ENCODE data around the gene SLC6A1.

Gene SLC6A1

DNA sequence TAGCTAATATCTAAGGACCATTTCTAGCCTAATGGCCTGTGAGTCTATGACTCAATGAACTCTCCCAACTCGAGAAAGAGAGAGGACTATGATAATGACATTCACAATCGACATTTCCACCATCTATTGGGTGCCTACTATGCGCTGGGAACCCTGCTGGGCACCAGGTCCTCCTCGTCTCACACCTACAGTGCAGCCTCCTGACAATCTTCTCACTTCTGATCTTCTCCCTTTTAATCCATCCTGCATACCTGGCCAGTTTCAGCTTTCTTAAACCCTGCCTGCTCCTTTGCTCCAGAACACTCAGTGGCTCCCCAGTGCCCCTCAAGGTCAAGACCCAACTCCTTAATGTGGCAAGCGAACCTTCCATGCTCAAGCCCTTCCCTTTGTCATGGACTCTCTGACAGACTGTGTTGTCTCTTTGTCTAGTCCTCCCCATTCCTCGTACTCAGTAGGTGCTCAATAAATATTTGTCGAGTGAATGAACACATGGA lies 3.5 kb upstream of the SLC6A1 start:
- peaks cover 0 to 15% (median 8%) of the 10 kb centered on the region in 5 donors for H3K4me1 ChIP-seq (ENCODE audit: control insufficient read depth in 5 of 5, insufficient read depth in 5 of 5, low read length in 5 of 5)
- peaks cover 19 to 32% (median 25%) of the 10 kb centered on the region in 5 donors for H3K27me3 ChIP-seq (ENCODE audit: control insufficient read depth in 5 of 5, insufficient read depth in 4 of 5, low read length in 5 of 5)
- no peak overlapping the region for H3K4me3 ChIP-seq (ENCODE audit: low read depth in 1 of 5, low read length in 5 of 5)
- no peak overlapping the region for H3K9ac ChIP-seq (ENCODE audit: low read length in 5 of 5)
- H3K9me3 ChIP-seq (ENCODE audit: control insufficient read depth in 5 of 5, low read length in 5 of 5): no peaks in the 10 kb centered on the region
- no peak overlapping the region for H3K27ac ChIP-seq (ENCODE audit: low read depth, low read length)
- H3K36me3 ChIP-seq (ENCODE audit: control insufficient read depth in 5 of 5, insufficient read depth in 5 of 5, low read length in 5 of 5): no peaks in the 10 kb centered on the region

DNA sequence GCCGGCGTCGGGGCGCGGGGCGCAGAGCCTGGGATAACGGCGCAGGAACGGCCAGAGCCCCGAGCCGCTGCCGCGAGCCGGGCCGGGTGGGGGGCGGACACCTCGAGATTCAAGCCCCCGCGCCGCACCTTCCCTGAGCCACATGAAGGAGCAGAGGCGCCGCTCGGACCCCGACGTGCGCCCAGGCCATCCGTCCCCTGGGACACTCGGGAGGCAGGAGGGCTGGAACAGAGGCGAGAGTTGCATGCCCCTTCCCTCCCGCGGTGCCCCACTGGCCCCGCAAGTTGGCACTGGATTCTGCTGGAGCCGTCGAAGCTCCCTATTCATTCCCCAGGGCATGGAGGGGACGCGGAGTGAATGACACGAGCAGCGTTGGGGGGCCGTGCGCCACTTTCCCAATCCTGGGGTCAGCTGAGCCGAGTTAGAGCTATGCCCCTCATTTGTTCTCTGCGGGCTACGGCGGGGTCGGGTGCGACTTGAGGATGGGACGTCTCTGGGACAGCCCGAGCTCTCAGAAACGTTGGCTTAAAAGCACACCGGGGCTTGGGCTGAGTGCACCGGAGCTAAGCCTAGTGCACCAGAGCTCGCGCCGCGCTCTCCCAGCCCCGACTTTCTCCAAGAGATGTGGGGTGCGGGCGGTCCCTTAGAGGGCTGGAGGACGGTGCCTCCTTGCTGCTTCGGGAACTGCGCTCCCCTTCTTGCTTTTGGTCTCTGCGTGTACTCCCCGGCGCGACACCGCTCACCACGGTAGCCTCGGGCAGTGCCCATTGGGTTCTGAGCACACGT lies 588 bp downstream of the SLC6A1 start:
- Histone ChIP-seq H3K27ac (ENCODE audit: low read depth, low read length) (no peak overlapping the region), H3K4me3 (ENCODE audit: low read depth in 1 of 5, low read length in 5 of 5) (peak overlapping the region in 3 of 5 donors; percentile 6 to 36 (median 6)), H3K36me3 (ENCODE audit: control insufficient read depth in 5 of 5, insufficient read depth in 5 of 5, low read length in 5 of 5) (no peaks in the 10 kb centered on the region), H3K9ac (ENCODE audit: low read length in 5 of 5) (no peak overlapping the region), H3K9me3 (ENCODE audit: control insufficient read depth in 5 of 5, low read length in 5 of 5) (no peaks in the 10 kb centered on the region), H3K27me3 (ENCODE audit: control insufficient read depth in 5 of 5, insufficient read depth in 4 of 5, low read length in 5 of 5) (peaks cover 29 to 59% (median 50%) of the 10 kb centered on the region in 5 donors), H3K4me1 (ENCODE audit: control insufficient read depth in 5 of 5, insufficient read depth in 5 of 5, low read length in 5 of 5) (peaks cover 0 to 15% (median 8%) of the 10 kb centered on the region in 5 donors)

DNA sequence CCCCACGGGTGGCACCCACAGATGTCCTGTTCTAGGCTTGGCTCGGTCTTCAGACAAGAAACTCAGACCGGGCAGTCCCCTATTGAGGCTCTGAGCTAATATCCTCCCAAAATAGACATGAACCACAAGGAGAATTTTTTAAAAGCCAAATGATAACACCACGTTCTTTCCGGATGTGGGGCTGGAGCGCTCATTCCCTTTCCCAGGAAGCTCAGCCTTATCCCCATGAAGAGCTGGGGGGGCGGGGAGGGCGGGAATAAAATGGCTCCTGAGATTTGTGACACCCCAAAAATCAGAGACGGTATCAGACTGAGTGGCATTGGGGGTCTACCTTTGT lies 1.1 kb downstream of the SLC6A1 start:
- H3K27ac ChIP-seq (ENCODE audit: low read depth, low read length): no peak overlapping the region
- H3K9me3 ChIP-seq (ENCODE audit: control insufficient read depth in 5 of 5, low read length in 5 of 5): no peaks in the 10 kb centered on the region
- no peaks in the 10 kb centered on the region for H3K36me3 ChIP-seq (ENCODE audit: control insufficient read depth in 5 of 5, insufficient read depth in 5 of 5, low read length in 5 of 5)
- H3K9ac ChIP-seq (ENCODE audit: low read length in 5 of 5): no peak overlapping the region
- H3K4me1 ChIP-seq (ENCODE audit: control insufficient read depth in 5 of 5, insufficient read depth in 5 of 5, low read length in 5 of 5): peaks cover 0 to 15% (median 8%) of the 10 kb centered on the region in 5 donors
- peaks cover 29 to 64% (median 52%) of the 10 kb centered on the region in 5 donors for H3K27me3 ChIP-seq (ENCODE audit: control insufficient read depth in 5 of 5, insufficient read depth in 4 of 5, low read length in 5 of 5)
- H3K4me3 ChIP-seq (ENCODE audit: low read depth in 1 of 5, low read length in 5 of 5): peak overlapping the region in 1 of 5 donors; percentile 36

- Histone ChIP-seq H3K27ac (ENCODE audit: low read depth, low read length) (no peak overlapping the region), H3K27me3 (ENCODE audit: control insufficient read depth in 5 of 5, insufficient read depth in 4 of 5, low read length in 5 of 5) (peaks cover 29 to 66% (median 49%) of the 10 kb centered on the region in 5 donors), H3K9ac (ENCODE audit: low read length in 5 of 5) (no peak overlapping the region), H3K4me1 (ENCODE audit: control insufficient read depth in 5 of 5, insufficient read depth in 5 of 5, low read length in 5 of 5) (peaks cover 0 to 15% (median 8%) of the 10 kb centered on the region in 5 donors), H3K4me3 (ENCODE audit: low read depth in 1 of 5, low read length in 5 of 5) (no peak overlapping the region), H3K9me3 (ENCODE audit: control insufficient read depth in 5 of 5, low read length in 5 of 5) (no peaks in the 10 kb centered on the region), H3K36me3 (ENCODE audit: control insufficient read depth in 5 of 5, insufficient read depth in 5 of 5, low read length in 5 of 5) (no peaks in the 10 kb centered on the region)
Observed at GRCh38 chr3:10994306-10994705, 1.8 kb downstream of the SLC6A1 start.

DNA sequence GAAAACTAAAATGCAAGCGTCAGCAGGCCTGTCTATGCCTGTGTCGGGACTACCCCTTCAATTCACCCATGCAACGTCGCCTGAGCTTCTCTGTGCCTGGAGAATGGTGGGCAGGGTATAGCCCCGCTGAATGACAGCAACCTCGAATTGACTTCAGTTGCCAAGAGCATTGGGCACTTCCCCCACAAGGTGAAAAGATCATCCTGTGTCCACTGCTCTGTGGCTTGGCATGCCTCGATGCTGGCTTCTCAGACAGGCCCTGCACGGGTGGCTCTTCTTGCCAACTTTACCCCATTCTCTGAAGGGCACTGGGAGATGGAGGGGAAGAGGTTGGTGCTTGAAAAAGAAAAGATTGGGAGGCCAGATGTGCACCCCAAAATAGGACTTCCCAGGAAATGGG lies 3.3 kb downstream of the SLC6A1 start:
- H3K9ac ChIP-seq (ENCODE audit: low read length in 5 of 5): no peak overlapping the region
- H3K4me3 ChIP-seq (ENCODE audit: low read depth in 1 of 5, low read length in 5 of 5): no peak overlapping the region
- H3K4me1 ChIP-seq (ENCODE audit: control insufficient read depth in 5 of 5, insufficient read depth in 5 of 5, low read length in 5 of 5): peaks cover 0 to 15% (median 8%) of the 10 kb centered on the region in 5 donors
- H3K27me3 ChIP-seq (ENCODE audit: control insufficient read depth in 5 of 5, insufficient read depth in 4 of 5, low read length in 5 of 5): peaks cover 31 to 73% (median 54%) of the 10 kb centered on the region in 5 donors
- H3K36me3 ChIP-seq (ENCODE audit: control insufficient read depth in 5 of 5, insufficient read depth in 5 of 5, low read length in 5 of 5): no peaks in the 10 kb centered on the region
- H3K9me3 ChIP-seq (ENCODE audit: control insufficient read depth in 5 of 5, low read length in 5 of 5): no peaks in the 10 kb centered on the region
- no peak overlapping the region for H3K27ac ChIP-seq (ENCODE audit: low read depth, low read length)

GRCh38 chr3:10996345-10997013 lies 3.9 kb downstream of the SLC6A1 start:
- no peaks in the 10 kb centered on the region for H3K36me3 ChIP-seq (ENCODE audit: control insufficient read depth in 5 of 5, insufficient read depth in 5 of 5, low read length in 5 of 5)
- H3K27ac ChIP-seq (ENCODE audit: low read depth, low read length): no peak overlapping the region
- H3K27me3 ChIP-seq (ENCODE audit: control insufficient read depth in 5 of 5, insufficient read depth in 4 of 5, low read length in 5 of 5): peaks cover 32 to 75% (median 55%) of the 10 kb centered on the region in 5 donors
- H3K4me3 ChIP-seq (ENCODE audit: low read depth in 1 of 5, low read length in 5 of 5): no peak overlapping the region
- H3K4me1 ChIP-seq (ENCODE audit: control insufficient read depth in 5 of 5, insufficient read depth in 5 of 5, low read length in 5 of 5): peaks cover 0 to 15% (median 8%) of the 10 kb centered on the region in 5 donors
- H3K9me3 ChIP-seq (ENCODE audit: control insufficient read depth in 5 of 5, low read length in 5 of 5): no peaks in the 10 kb centered on the region
- no peak overlapping the region for H3K9ac ChIP-seq (ENCODE audit: low read length in 5 of 5)

DNA sequence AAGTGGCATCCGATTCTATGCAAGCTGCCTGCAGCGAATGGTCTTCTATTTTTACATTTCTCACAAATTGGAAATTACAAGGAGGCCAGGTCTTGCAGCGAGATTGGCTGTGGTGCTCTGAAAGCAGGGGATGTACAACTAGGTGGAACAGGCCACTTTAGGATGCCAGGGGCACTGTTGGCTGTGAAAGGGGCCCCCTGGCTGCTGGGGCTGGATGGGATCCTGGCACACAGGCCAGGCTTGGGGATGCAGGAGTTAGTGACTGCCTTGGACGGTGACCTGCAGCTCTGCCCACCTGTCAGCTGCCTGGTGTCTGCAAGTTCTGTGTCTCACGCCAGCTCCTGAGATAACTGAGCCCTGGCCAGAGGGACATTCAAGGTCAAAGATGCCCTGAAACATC lies 4.6 kb downstream of the SLC6A1 start:
- Histone ChIP-seq H3K4me1 (ENCODE audit: control insufficient read depth in 5 of 5, insufficient read depth in 5 of 5, low read length in 5 of 5) (peaks cover 0 to 9% (median 5%) of the 10 kb centered on the region in 5 donors), H3K27ac (ENCODE audit: low read depth, low read length) (no peak overlapping the region), H3K9ac (ENCODE audit: low read length in 5 of 5) (no peak overlapping the region), H3K9me3 (ENCODE audit: control insufficient read depth in 5 of 5, low read length in 5 of 5) (no peaks in the 10 kb centered on the region), H3K4me3 (ENCODE audit: low read depth in 1 of 5, low read length in 5 of 5) (no peak overlapping the region), H3K36me3 (ENCODE audit: control insufficient read depth in 5 of 5, insufficient read depth in 5 of 5, low read length in 5 of 5) (no peaks in the 10 kb centered on the region), H3K27me3 (ENCODE audit: control insufficient read depth in 5 of 5, insufficient read depth in 4 of 5, low read length in 5 of 5) (peaks cover 25 to 77% (median 53%) of the 10 kb centered on the region in 5 donors)

DNA sequence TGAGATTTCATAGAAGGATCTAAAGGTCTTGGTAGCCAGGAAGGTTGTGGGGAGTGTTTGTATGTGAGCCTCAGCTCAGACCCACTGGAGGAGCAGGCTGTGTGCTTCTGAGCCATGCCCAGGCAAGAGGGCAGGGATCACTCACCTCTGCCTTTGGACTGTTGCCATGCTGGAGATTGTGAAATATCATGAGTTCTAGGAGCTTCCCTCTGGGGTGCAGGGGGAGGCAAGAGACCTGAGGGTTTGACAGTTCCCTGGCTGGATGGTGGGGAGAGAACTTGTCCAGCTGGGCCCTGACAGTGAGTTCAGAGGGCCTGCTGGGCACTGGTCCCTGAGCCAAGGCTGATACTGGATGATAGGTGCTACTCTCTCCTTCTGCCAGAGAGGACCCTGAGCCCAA lies 6.0 kb downstream of the SLC6A1 start:
- H3K4me3 ChIP-seq (ENCODE audit: low read depth in 1 of 5, low read length in 5 of 5): no peak overlapping the region

DNA sequence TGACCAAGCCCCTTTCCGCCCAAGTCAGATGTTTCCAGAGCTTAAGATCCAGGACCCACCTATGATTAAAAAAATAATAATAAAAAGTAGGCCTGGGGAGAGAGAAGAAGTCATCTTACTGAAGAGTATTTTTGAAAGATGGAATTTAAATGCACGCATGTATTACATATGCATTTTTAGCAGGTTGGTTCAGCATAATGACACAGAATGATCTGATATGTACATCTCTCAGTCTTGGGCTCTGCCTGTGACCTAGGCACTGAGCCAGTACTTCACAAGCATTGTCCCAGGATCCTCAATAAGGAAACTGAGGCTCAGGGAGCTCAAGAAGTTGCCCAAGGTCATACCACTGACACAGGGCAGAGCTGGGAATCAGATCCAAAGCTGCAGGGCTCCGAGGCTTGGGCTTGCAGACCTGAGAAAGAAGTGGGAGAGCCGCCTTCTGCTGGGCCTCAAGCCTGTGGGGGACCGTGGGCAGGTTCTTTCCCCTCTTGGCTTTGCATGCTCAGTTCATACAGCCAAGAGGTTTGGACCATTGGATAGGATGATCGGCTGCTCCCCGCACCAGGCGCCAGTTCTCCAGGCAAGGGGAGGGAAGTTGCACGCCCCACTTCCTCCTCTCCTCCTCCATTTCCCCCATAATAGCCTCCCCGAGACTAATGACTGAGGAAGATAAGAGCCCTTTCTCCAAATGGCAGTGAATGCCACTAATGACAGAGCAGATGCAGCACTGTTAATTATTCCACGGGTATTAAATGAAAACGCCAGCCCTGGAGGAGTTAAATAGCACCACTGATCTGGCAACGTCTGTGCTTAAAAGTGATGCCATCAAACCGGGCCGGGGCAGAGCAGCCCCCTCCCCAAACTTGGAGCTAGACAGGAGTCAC lies 6.9 kb downstream of the SLC6A1 start:
- peaks cover 13 to 65% (median 39%) of the 10 kb centered on the region in 5 donors for H3K27me3 ChIP-seq (ENCODE audit: control insufficient read depth in 5 of 5, insufficient read depth in 4 of 5, low read length in 5 of 5)
- no peaks in the 10 kb centered on the region for H3K36me3 ChIP-seq (ENCODE audit: control insufficient read depth in 5 of 5, insufficient read depth in 5 of 5, low read length in 5 of 5)
- no peak overlapping the region for H3K27ac ChIP-seq (ENCODE audit: low read depth, low read length)
- H3K4me3 ChIP-seq (ENCODE audit: low read depth in 1 of 5, low read length in 5 of 5): no peak overlapping the region
- no peaks in the 10 kb centered on the region for H3K9me3 ChIP-seq (ENCODE audit: control insufficient read depth in 5 of 5, low read length in 5 of 5)
- no peaks in the 10 kb centered on the region for H3K4me1 ChIP-seq (ENCODE audit: control insufficient read depth in 5 of 5, insufficient read depth in 5 of 5, low read length in 5 of 5)
- H3K9ac ChIP-seq (ENCODE audit: low read length in 5 of 5): no peak overlapping the region

More for the DNA sequence above, 6.0 kb downstream of the SLC6A1 start:
- H3K27ac ChIP-seq (ENCODE audit: low read depth, low read length): no peak overlapping the region
- H3K9me3 ChIP-seq (ENCODE audit: control insufficient read depth in 5 of 5, low read length in 5 of 5): no peaks in the 10 kb centered on the region
- H3K36me3 ChIP-seq (ENCODE audit: control insufficient read depth in 5 of 5, insufficient read depth in 5 of 5, low read length in 5 of 5): no peaks in the 10 kb centered on the region
- H3K27me3 ChIP-seq (ENCODE audit: control insufficient read depth in 5 of 5, insufficient read depth in 4 of 5, low read length in 5 of 5): peaks cover 21 to 73% (median 46%) of the 10 kb centered on the region in 5 donors
- H3K4me1 ChIP-seq (ENCODE audit: control insufficient read depth in 5 of 5, insufficient read depth in 5 of 5, low read length in 5 of 5): peaks cover 0 to under 1% (median 0%) of the 10 kb centered on the region in 5 donors
- no peak overlapping the region for H3K9ac ChIP-seq (ENCODE audit: low read length in 5 of 5)

Measured in subcutaneous abdominal adipose tissue (tissue), 5 donors.